H1 (cell line): ENCODE measurements around the gene SMAP1. TPM values are rescaled to one million over a fixed set of nuclear protein-coding genes. Genes with fewer than 3 reads are reported as not detected.

ENCODE experiments used
- KDM5A ChIP-seq: fragments of 200-600 bp; IDR thresholded peaks from 2 replicates; pipeline ENCODE4 v1.7.1; 2012; ENCODE audit warnings: mild to moderate bottlenecking, low read length, inconsistent platforms, mixed read lengths
- SP2 ChIP-seq: IDR thresholded peaks from 2 replicates; pipeline ENCODE4 v1.6.1; 2012; ENCODE audit warnings: mild to moderate bottlenecking, low read length, inconsistent platforms
- polyA plus RNA-seq, 7 experiments: library from polyadenylated mRNA; depleted of rRNA in 3 of 7; stranded (reverse) in 5 of 7; unstranded in 2 of 7; fragments of >200 nt in 5 of 7; fragments of 200-250 nt in 2 of 7; gene quantifications; 1 replicate in 5 of 7; 2 replicates in 1 of 7; 4 replicates in 1 of 7; pipeline versions ENCODE4 v1.2.1 to v1.2.3, GENCODE V29; 2011 to 2013; ENCODE audit warnings: missing spikeins in 2 of 7, mixed read lengths in 2 of 7
- total RNA-seq: library from RNA; stranded (reverse); fragmentation: NEBNext Ultra II Directional; extraction: Animal tissue kit (Norgen Biotek cat#: 25700); gene quantifications from 2 replicates; pipeline ENCODE4 v1.2.1, GENCODE V29; 2021

The SMAP1 gene
- total and polyA plus RNA-seq, 2 of the 8 experiments (the other 6 are each of a cell fraction or from before 2014, with no cell fraction given), result 18.8 to 32.4 TPM

- TF ChIP-seq SP2 (no peak), KDM5A (no peak)
Observed at GRCh38 chr6:70724524-70724923, 56.8 kb downstream of the SMAP1 start (continued).
